NT2/D1 (cell line): ENCODE data around the gene GNPDA1.
"Not testable (repeated sequence)": the region's sequence is repeated elsewhere in the genome, so short reads cannot be mapped to it uniquely, and the experiment has no call there.

Experiments
- SUZ12 ChIP-seq: IDR thresholded peaks from 2 replicates; pipeline ENCODE4 v1.6.1; 2011; ENCODE audit not compliant: insufficient read length, insufficient read depth; ENCODE audit errors: extremely low read depth
- YY1 ChIP-seq: IDR thresholded peaks from 2 replicates; pipeline ENCODE4 v1.6.1; 2011; ENCODE audit not compliant: insufficient read length, insufficient read depth
- ZNF274 ChIP-seq: IDR thresholded peaks from 2 replicates; pipeline ENCODE4 v1.6.1; 2011; ENCODE audit warnings: mild to moderate bottlenecking, low read depth, low read length

GRCh38 chr5:142040881-142041280 is 28.1 kb upstream of the GNPDA1 start:
- not testable (repeated sequence) for TF ChIP-seq ZNF274, YY1, SUZ12
